ENCODE results near the gene FGF12. TPM values are rescaled to one million over a fixed set of nuclear protein-coding genes. Genes with fewer than 3 reads are reported as not detected.

Gene FGF12
- polyA plus RNA-seq, 2 of the 4 experiments (the other 2 are of a cell fraction), result 0.63 to 1.1 TPM

DNA sequence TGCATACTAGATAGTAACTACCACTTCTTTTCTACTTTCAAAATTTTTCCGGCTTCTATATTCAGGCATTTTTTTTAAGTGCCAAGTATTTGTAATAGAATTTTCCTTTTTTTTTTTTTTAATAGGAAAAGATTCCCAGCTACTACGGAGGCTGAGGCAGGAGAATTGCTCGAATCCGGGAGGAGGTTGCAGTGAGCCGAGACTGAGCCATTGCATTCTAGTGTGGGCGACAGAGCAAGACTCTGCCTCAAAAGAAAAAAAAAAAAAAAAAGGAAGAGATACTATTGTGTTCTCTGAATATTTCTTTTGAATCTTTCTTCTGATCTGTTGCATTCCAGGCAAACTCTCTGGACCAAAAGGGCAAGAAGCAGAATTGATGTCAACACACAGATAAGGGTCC is 557.3 kb downstream of the FGF12 start:
- no peaks in the 10 kb centered on the region for H3K9me3 ChIP-seq
- DNase-seq (ENCODE audit: low read depth in 1 of 2, low spot score in 1 of 2) (no peak), FAIRE-seq (no peak), ATAC-seq (no peak)
- H3K4me3 ChIP-seq, result no peak overlapping the region
- CTCF ChIA-PET, result no interaction called here
- TF ChIP-seq ESRRA (IDR thresholded peaks at IDR 0.05; ENCODE audit: borderline replicate concordance, low read length) (no peak), FOXS1 (CRISPR knock-in tag; IDR thresholded peaks at IDR 0.05) (no peak), ZFP36 (IDR thresholded peaks at IDR 0.05; ENCODE audit: borderline replicate concordance, partially characterized antibody) (no peak), ZSCAN20 (CRISPR knock-in tag; IDR thresholded peaks at IDR 0.05) (no peak), TFCP2L1 (CRISPR knock-in tag; IDR thresholded peaks at IDR 0.05) (no peak), MYC (IDR thresholded peaks at IDR 0.05; ENCODE audit: borderline replicate concordance, low read length) (no peak), JUNB (IDR thresholded peaks at IDR 0.05) (no peak), HOXB13 (CRISPR knock-in tag; IDR thresholded peaks at IDR 0.05; ENCODE audit: low read depth) (no peak), SREBF2 (IDR thresholded peaks at IDR 0.05) (no peak), CBX8 (IDR thresholded peaks at IDR 0.05) (no peak), GATA3 (IDR thresholded peaks at IDR 0.05; ENCODE audit: borderline replicate concordance) (no peak), POLR2AphosphoS2 (conservative IDR thresholded peaks at IDR 0.05; ENCODE audit: low read length) (no peak), ZC3H11A (IDR thresholded peaks at IDR 0.05) (no peak), KDM5A (IDR thresholded peaks at IDR 0.05) (no peak), CHD4 (IDR thresholded peaks at IDR 0.05; ENCODE audit: borderline replicate concordance) (no peak)
- TF ChIP-seq, protein P1, sequence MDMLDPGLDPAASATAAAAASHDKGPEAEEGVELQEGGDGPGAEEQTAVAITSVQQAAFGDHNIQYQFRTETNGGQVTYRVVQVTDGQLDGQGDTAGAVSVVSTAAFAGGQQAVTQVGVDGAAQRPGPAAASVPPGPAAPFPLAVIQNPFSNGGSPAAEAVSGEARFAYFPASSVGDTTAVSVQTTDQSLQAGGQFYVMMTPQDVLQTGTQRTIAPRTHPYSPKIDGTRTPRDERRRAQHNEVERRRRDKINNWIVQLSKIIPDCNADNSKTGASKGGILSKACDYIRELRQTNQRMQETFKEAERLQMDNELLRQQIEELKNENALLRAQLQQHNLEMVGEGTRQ (IDR thresholded peaks at IDR 0.05), result no peak
- TF ChIP-seq, protein P2, sequence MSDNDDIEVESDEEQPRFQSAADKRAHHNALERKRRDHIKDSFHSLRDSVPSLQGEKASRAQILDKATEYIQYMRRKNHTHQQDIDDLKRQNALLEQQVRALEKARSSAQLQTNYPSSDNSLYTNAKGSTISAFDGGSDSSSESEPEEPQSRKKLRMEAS (IDR thresholded peaks at IDR 0.05), result no peak
- H3K4me1 ChIP-seq, result no peaks in the 10 kb centered on the region
- POLR2A ChIA-PET, result no interaction called here
- no peak overlapping the region for H3K27ac ChIP-seq
- 61% methylated on average over 6 of the region's 6 CpGs for WGBS (ENCODE audit: missing lambda C conversion rate)
- no peak overlapping the region for H3K4me2 ChIP-seq

DNA sequence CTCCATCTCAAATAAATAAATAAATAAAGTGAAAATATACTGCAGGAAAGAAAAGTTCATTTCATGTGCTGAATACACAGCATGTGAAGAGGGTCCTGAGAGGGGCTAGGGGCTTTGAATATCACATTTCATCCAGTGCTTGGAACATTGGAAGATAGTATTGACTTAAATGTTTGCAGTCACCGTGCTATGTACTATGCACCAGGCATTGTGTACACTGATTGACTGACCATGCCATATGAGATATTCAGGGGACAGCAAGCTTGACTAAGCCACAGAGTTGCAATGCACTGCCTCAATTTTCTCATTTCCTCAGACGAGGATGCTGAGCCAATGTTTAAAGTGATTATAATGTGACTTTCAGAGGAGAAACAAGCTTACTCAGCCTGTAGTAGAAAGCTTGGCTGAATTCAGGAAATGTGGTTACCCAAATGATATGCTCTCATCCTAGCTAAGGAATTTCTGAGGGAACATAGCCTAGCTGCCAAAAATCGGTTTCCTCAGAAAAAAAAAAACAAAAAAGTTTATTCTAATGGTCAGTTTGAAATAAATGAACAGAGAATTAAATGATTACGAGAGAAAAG is 557.9 kb downstream of the FGF12 start:
- FAIRE-seq, result no peak
- WGBS (ENCODE audit: missing lambda C conversion rate), result 22% methylated on average over 4 of the region's 4 CpGs

More for the DNA sequence above, 557.9 kb downstream of the FGF12 start:
- no peaks in the 10 kb centered on the region for H3K4me1 ChIP-seq
- no peak overlapping the region for H3K27ac ChIP-seq
- DNase-seq (ENCODE audit: low read depth in 1 of 2, low spot score in 1 of 2) (no peak), ATAC-seq (no peak)
- no peak overlapping the region for H3K4me3 ChIP-seq
- H3K4me2 ChIP-seq, result no peak overlapping the region
- ChIA-PET CTCF (no interaction called here), POLR2A (no interaction called here)
- H3K9me3 ChIP-seq, result no peaks in the 10 kb centered on the region
- TF ChIP-seq HMGXB4 (CRISPR knock-in tag; IDR thresholded peaks at IDR 0.05; ENCODE audit: borderline replicate concordance), result no peak
- TF ChIP-seq RCOR1 (IDR thresholded peaks at IDR 0.05; ENCODE audit: low read depth, low read length), result no peak
- TF ChIP-seq, protein P3, sequence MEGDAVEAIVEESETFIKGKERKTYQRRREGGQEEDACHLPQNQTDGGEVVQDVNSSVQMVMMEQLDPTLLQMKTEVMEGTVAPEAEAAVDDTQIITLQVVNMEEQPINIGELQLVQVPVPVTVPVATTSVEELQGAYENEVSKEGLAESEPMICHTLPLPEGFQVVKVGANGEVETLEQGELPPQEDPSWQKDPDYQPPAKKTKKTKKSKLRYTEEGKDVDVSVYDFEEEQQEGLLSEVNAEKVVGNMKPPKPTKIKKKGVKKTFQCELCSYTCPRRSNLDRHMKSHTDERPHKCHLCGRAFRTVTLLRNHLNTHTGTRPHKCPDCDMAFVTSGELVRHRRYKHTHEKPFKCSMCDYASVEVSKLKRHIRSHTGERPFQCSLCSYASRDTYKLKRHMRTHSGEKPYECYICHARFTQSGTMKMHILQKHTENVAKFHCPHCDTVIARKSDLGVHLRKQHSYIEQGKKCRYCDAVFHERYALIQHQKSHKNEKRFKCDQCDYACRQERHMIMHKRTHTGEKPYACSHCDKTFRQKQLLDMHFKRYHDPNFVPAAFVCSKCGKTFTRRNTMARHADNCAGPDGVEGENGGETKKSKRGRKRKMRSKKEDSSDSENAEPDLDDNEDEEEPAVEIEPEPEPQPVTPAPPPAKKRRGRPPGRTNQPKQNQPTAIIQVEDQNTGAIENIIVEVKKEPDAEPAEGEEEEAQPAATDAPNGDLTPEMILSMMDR (IDR thresholded peaks at IDR 0.05), result no peak
- no peak for TF ChIP-seq HOXB13 (CRISPR knock-in tag; IDR thresholded peaks at IDR 0.05; ENCODE audit: low read depth)
- no peak for TF ChIP-seq HEYL (CRISPR knock-in tag; IDR thresholded peaks at IDR 0.05)
- TF ChIP-seq, protein P2 (IDR thresholded peaks at IDR 0.05), result no peak
- no peak for TF ChIP-seq CEBPB (IDR thresholded peaks at IDR 0.05)
- TF ChIP-seq CHD2 (IDR thresholded peaks at IDR 0.05; ENCODE audit: low read length, partially characterized antibody), result no peak
- TF ChIP-seq JUNB (IDR thresholded peaks at IDR 0.05), result no peak
- TF ChIP-seq ATOH8 (CRISPR knock-in tag; IDR thresholded peaks at IDR 0.05; ENCODE audit: low read depth), result no peak
- TF ChIP-seq ESRRA (IDR thresholded peaks at IDR 0.05; ENCODE audit: borderline replicate concordance, low read length), result no peak
- TF ChIP-seq POLR2A (IDR thresholded peaks at IDR 0.05; ENCODE audit: low read length), result no peak
- TF ChIP-seq CHD4 (IDR thresholded peaks at IDR 0.05; ENCODE audit: borderline replicate concordance), result no peak
- TF ChIP-seq MAZ (IDR thresholded peaks at IDR 0.05; ENCODE audit: borderline replicate concordance, low read depth, low read length), result no peak
- TF ChIP-seq, protein P4, sequence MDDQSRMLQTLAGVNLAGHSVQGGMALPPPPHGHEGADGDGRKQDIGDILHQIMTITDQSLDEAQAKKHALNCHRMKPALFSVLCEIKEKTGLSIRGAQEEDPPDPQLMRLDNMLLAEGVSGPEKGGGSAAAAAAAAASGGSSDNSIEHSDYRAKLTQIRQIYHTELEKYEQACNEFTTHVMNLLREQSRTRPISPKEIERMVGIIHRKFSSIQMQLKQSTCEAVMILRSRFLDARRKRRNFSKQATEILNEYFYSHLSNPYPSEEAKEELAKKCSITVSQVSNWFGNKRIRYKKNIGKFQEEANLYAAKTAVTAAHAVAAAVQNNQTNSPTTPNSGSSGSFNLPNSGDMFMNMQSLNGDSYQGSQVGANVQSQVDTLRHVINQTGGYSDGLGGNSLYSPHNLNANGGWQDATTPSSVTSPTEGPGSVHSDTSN (IDR thresholded peaks at IDR 0.05), result no peak
- no peak for TF ChIP-seq JUN (IDR thresholded peaks at IDR 0.05)
- no peak for TF ChIP-seq CBX8 (IDR thresholded peaks at IDR 0.05)
- no peak for TF ChIP-seq KDM1A (IDR thresholded peaks at IDR 0.05; ENCODE audit: low read depth)
- TF ChIP-seq FOSL2 (IDR thresholded peaks at IDR 0.05), result no peak
- no peak for TF ChIP-seq FOSL2 (CRISPR knock-in tag; IDR thresholded peaks at IDR 0.05)
- no peak for TF ChIP-seq ELK1 (IDR thresholded peaks at IDR 0.05; ENCODE audit: low read depth, low read length)

All from A549 (cell line).